Smooth muscle cell (in vitro differentiated cells): ENCODE measurements around the gene ADSS2. TPM values are rescaled to one million over a fixed set of nuclear protein-coding genes. Genes with fewer than 3 reads are reported as not detected.

Experiments used
- DNase-seq: peaks from one replicate; lab custom pipeline; 2025; ENCODE audit not compliant: unreplicated experiment; lab: John Stamatoyannopoulos, UW
- H2AFZ ChIP-seq: fragments of 200-600 bp; sonication (generic); 2 replicates; pipeline ENCODE4 v1.6.0; 2016; ENCODE audit warnings: antibody characterized with exemption, low read depth, mild to moderate bottlenecking
- H3F3A ChIP-seq: fragments of 200-600 bp; sonication (generic); 2 replicates; pipeline ENCODE4 v1.6.0; 2017; ENCODE audit warnings: antibody characterized with exemption, low read depth
- H3K27ac ChIP-seq: fragments of 200-600 bp; sonication (generic); 2 replicates; pipeline ENCODE4 v1.5.1; 2016; ENCODE audit warnings: low read depth, mild to moderate bottlenecking
- H3K27me3 ChIP-seq: fragments of 200-600 bp; sonication (generic); 2 replicates; pipeline ENCODE4 v1.6.1; 2016; ENCODE audit warnings: low read depth, mild to moderate bottlenecking
- H3K36me3 ChIP-seq: fragments of 200-600 bp; sonication (generic); 2 replicates; pipeline ENCODE4 v1.5.1; 2016; ENCODE audit warnings: low read depth
- H3K4me1 ChIP-seq: fragments of 200-600 bp; sonication (generic); 2 replicates; pipeline ENCODE4 v1.5.1; 2016; ENCODE audit warnings: low read depth
- H3K4me2 ChIP-seq: fragments of 200-600 bp; sonication (generic); 2 replicates; pipeline ENCODE4 v1.6.0; 2016; ENCODE audit warnings: mild to moderate bottlenecking
- H3K4me3 ChIP-seq: fragments of 200-600 bp; sonication (generic); 2 replicates; pipeline ENCODE4 v1.5.1; 2016; ENCODE audit warnings: mild to moderate bottlenecking
- H3K79me2 ChIP-seq: fragments of 200-600 bp; sonication (generic); 2 replicates; pipeline ENCODE4 v1.6.0; 2016; ENCODE audit warnings: low read depth, mild to moderate bottlenecking
- H3K9ac ChIP-seq: fragments of 200-600 bp; sonication (generic); 2 replicates; pipeline ENCODE4 v1.6.0; 2016; ENCODE audit warnings: low read depth
- H3K9me3 ChIP-seq: fragments of 200-600 bp; sonication (generic); replicated peaks from 2 replicates; pipeline ENCODE4 v1.5.1; 2016; ENCODE audit warnings: low read depth
- H4K20me1 ChIP-seq: fragments of 200-600 bp; sonication (generic); 2 replicates; pipeline ENCODE4 v1.6.0; 2016; ENCODE audit warnings: low read depth
- CTCF ChIP-seq: fragments of 200-600 bp; sonication (generic); IDR thresholded peaks from 2 replicates; pipeline ENCODE4 v1.5.1; 2017; ENCODE audit warnings: borderline replicate concordance, mild to moderate bottlenecking, antibody characterized with exemption; ENCODE audit not compliant: insufficient read depth, poor library complexity, severe bottlenecking
- WGBS: methylation state at CpG from one replicate; pipeline ENCODE4 v1.1.7; 2016; ENCODE audit warnings: low lambda C conversion rate; 5-methylcytosine and 5-hydroxymethylcytosine counted together
- polyA plus RNA-seq: library from polyadenylated mRNA; unstranded; fragments of >200 nt; fragmentation: Nextera tagmentation; extraction: Ambion mirVana; gene quantifications from 2 replicates; pipeline ENCODE4 v1.2.1, GENCODE V29; 2016
- total RNA-seq: library from RNA; depleted of rRNA; stranded (reverse); fragments of >200 nt; gene quantifications from 2 replicates; pipeline ENCODE4 v1.2.3, GENCODE V29; 2014

Gene ADSS2
- total and polyA plus RNA-seq, 2 experiments from 2014 or later, result 13.8 to 35.1 TPM

GRCh38 chr1:244429818-244430217 is 21.9 kb downstream of the ADSS2 start:
- Histone ChIP-seq H3K36me3 (peaks cover 5% of the 10 kb centered on the region), H3K27ac (no peak overlapping the region), H4K20me1 (no peaks in the 10 kb centered on the region), H3K9me3 (no peaks in the 10 kb centered on the region), H3K27me3 (no peaks in the 10 kb centered on the region), H2AFZ (no peak overlapping the region), H3K79me2 (no peaks in the 10 kb centered on the region), H3K4me3 (no peak overlapping the region), H3K9ac (no peak overlapping the region), H3K4me1 (no peaks in the 10 kb centered on the region), H3K4me2 (no peak overlapping the region), H3F3A (no peaks in the 10 kb centered on the region)
- no peak for TF ChIP-seq CTCF
- no peak for DNase-seq
- WGBS, result 78% methylated on average over 3 of the region's 3 CpGs

- DNase-seq, result no peak
- no peak overlapping the region for H3K27ac ChIP-seq
- no peak overlapping the region for H3K9ac ChIP-seq
- no peak for TF ChIP-seq CTCF
- H3K36me3 ChIP-seq, result peaks cover 13% of the 10 kb centered on the region
- no peak overlapping the region for H3K4me3 ChIP-seq
- H3F3A ChIP-seq, result no peaks in the 10 kb centered on the region
- H3K79me2 ChIP-seq, result no peaks in the 10 kb centered on the region
- no peaks in the 10 kb centered on the region for H3K27me3 ChIP-seq
- no peaks in the 10 kb centered on the region for H3K9me3 ChIP-seq
- H3K4me1 ChIP-seq, result no peaks in the 10 kb centered on the region
- H3K4me2 ChIP-seq, result no peak overlapping the region
- H4K20me1 ChIP-seq, result no peaks in the 10 kb centered on the region
- no peak overlapping the region for H2AFZ ChIP-seq
These were observed 24.1 kb downstream of the ADSS2 start for GRCh38 chr1:244427647-244428046.

GRCh38 chr1:244424649-244425334 is 26.9 kb downstream of the ADSS2 start:
- no peak for TF ChIP-seq CTCF

GRCh38 chr1:244422174-244422573 is 29.5 kb downstream of the ADSS2 start:
- no peak for TF ChIP-seq CTCF
- Histone ChIP-seq H3K36me3 (peaks cover 14% of the 10 kb centered on the region), H2AFZ (no peak overlapping the region), H4K20me1 (no peaks in the 10 kb centered on the region), H3K4me3 (no peak overlapping the region), H3K79me2 (no peaks in the 10 kb centered on the region), H3K9me3 (no peaks in the 10 kb centered on the region), H3K27me3 (no peaks in the 10 kb centered on the region), H3K4me1 (no peaks in the 10 kb centered on the region), H3K9ac (no peak overlapping the region), H3F3A (no peaks in the 10 kb centered on the region), H3K27ac (no peak overlapping the region), H3K4me2 (no peak overlapping the region)
- no peak for DNase-seq
- WGBS, result 96% methylated on average over 1 of the region's 1 CpG

More at GRCh38 chr1:244424649-244425334, 26.9 kb downstream of the ADSS2 start:
- Histone ChIP-seq H3K4me2 (no peak overlapping the region), H3F3A (no peaks in the 10 kb centered on the region), H3K4me3 (no peak overlapping the region), H2AFZ (no peak overlapping the region), H3K79me2 (no peaks in the 10 kb centered on the region), H4K20me1 (no peaks in the 10 kb centered on the region), H3K9me3 (no peaks in the 10 kb centered on the region), H3K36me3 (peaks cover 9% of the 10 kb centered on the region), H3K27me3 (no peaks in the 10 kb centered on the region), H3K4me1 (no peaks in the 10 kb centered on the region), H3K9ac (no peak overlapping the region), H3K27ac (no peak overlapping the region)
- no peak for DNase-seq
- WGBS, result 97% methylated on average over 2 of the region's 2 CpGs
